Left forelimb (tissue), 1 donor: Measurements from ENCODE around the gene ASTN2.
"Not testable (repeated sequence)": the region's sequence is repeated elsewhere in the genome, so short reads cannot be mapped to it uniquely, and the experiment has no call there.

Experiments used
- DNase-seq: peaks from one replicate; pipeline ENCODE4 v3.0.0-alpha.2; 2018; ENCODE audit warnings: low spot score

The ASTN2 gene

GRCh38 chr9:116952436-116952810, 462.4 kb downstream of the ASTN2 start:
- DNase-seq = no peak

GRCh38 chr9:116951588-116952435, 463.0 kb downstream of the ASTN2 start:
- no peak for DNase-seq

DNA sequence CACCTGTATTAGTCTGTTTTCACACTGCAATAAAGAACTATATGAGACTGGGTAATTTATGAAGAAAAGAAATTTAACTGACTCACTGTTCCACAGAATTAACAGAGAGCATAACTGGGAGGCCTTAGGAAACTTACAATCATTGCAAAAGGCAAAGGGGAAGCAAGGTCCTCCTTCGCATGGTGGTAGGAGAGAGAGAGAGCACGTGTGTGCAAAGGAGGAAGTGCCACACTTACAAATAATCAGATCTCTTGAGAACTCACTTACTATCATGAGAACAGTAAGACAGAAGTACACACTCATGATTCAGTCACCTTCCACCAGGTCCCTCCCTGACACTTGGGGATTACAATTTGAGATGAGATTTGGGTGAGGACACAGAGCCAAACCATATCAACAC, 469.0 kb downstream of the ASTN2 start:
- no peak for DNase-seq

GRCh38 chr9:116944714-116945534, 469.9 kb downstream of the ASTN2 start:
- no peak for DNase-seq

- DNase-seq = no peak
These were observed 470.9 kb downstream of the ASTN2 start for GRCh38 chr9:116943970-116944369.

GRCh38 chr9:116942593-116943061, 472.2 kb downstream of the ASTN2 start:
- no peak for DNase-seq

DNA sequence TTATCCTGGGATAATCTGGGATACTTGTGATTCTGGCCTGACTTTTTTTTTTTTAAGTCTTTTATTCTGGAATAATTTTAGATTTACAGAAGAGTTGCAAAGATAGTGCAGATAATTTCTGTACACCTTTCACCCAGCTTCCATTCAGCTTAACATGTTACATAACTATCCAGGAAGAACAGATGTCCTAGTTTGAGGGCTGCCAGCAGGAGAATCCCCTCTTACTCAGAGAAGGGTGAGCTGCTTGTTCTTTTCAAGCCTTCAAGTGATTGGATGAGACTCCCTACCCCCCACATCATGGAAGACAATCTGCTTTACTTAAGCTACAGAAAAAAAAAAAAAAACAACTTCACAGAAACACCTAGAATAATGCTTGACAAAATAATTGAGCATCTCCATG, 473.6 kb downstream of the ASTN2 start:
- no peak for DNase-seq

DNA sequence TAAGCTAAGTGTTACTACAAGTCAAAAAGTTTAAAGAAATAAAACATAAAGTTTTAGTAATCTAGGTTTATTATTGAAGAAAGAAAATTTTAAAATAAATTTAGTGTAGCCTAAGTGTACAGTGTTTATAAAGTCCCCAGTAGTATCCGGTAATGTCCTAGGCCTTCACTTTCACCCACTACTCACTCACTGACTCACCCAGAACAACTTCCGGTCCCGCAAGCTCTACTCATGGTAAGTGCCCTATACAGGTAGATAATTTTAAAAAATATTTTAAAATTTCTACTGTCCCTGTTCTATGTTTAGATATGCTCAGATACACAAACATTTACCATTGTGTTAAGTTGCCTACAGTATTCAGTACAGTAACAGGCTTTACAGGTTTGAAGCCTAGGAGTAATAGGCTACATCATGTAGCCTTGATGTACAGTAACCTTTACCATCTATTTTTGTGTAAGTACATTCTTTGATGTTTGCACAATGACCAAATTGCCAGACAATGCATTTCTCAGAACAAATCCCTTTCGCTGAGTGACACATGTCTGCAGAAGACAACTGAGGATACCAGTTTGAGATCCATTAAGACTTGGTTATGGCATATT, 474.1 kb downstream of the ASTN2 start:
- no peak for DNase-seq

DNA sequence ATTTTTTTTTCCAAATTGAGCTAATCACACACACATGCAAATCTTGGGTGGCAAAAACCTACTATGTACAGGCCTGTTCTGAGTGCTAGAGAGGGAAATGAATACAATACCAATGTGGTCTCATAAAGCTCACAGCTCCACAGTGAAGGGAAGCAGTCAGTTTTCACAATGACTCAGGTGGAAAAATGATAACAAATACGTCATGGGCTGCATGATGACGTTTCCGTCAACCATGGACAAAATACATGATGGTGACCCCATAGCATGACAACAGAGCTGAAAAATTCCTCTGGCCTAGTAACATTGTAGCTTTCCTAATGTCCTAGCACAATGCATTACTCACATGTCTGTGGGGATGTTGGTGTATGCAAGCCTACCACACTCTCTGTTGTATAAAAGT, 475.2 kb downstream of the ASTN2 start:
- no peak for DNase-seq

GRCh38 chr9:116939161-116939560, 475.7 kb downstream of the ASTN2 start:
- DNase-seq = no peak

DNA sequence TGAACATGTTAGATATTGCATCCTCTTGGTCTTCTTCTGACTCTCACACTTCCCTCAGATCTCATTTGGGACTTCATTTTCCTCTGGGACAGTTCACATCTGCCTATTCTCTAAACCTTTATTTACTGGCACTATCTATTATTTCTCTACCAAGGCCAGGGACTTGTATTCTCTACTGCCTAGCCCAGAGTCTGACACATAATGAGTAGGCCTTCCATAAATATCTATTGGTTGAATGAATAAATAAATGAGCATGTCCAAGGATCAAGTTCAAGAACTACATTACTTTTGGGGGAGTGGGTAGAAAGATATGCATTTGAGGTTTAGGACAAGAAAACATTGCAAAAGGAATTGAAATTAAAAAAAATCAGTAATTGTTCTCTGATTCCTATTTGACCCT, 477.5 kb downstream of the ASTN2 start:
- no peak for DNase-seq

DNA sequence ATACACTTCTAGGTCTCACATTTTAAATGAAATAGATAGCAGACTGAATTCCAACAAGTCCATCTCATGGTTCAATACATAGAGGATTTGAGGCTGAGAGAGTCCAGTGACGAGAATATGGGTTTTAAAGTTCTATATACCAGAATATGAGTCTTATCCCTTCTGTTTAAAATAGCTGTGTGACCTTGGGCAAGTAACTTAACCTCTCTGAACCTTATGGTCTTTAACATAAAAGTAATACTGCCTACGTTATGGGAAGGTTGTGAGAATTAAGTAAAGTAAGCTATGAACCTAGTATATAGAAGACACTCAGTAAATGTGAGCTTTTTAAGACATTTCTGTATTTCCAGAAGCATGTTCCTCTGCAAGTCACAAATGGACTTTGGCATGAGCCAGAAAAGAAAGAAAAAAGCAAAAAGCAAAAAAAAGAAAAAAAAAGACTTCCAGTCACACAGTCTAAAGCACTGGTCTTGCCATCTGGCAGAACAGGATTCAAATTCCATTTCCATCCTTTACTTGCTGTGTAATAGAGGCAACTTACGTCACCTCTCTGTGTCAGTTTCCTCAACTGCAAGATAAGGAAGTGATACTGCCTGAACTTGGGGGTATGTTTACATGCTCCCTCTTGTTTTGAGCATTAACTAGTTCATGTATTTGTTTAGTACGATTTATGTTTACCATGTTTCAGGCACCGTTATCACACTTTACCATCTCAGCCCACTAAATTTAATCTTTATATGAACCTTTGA, 479.5 kb downstream of the ASTN2 start:
- no peak for DNase-seq

GRCh38 chr9:116934131-116934530, 480.7 kb downstream of the ASTN2 start:
- no peak for DNase-seq

- no peak for DNase-seq
These were observed 481.6 kb downstream of the ASTN2 start for GRCh38 chr9:116933251-116933650.

GRCh38 chr9:116929621-116930020, 485.2 kb downstream of the ASTN2 start:
- DNase-seq = no peak

- no peak for DNase-seq
These were observed 486.0 kb downstream of the ASTN2 start for GRCh38 chr9:116928884-116929283.

- no peak for DNase-seq
These were observed 486.6 kb downstream of the ASTN2 start for GRCh38 chr9:116928289-116928688.

GRCh38 chr9:116927726-116928125, 487.1 kb downstream of the ASTN2 start:
- no peak for DNase-seq

GRCh38 chr9:116925121-116925520, 489.7 kb downstream of the ASTN2 start:
- no peak for DNase-seq

- no peak for DNase-seq
These were observed 490.3 kb downstream of the ASTN2 start for GRCh38 chr9:116924462-116925110.

DNA sequence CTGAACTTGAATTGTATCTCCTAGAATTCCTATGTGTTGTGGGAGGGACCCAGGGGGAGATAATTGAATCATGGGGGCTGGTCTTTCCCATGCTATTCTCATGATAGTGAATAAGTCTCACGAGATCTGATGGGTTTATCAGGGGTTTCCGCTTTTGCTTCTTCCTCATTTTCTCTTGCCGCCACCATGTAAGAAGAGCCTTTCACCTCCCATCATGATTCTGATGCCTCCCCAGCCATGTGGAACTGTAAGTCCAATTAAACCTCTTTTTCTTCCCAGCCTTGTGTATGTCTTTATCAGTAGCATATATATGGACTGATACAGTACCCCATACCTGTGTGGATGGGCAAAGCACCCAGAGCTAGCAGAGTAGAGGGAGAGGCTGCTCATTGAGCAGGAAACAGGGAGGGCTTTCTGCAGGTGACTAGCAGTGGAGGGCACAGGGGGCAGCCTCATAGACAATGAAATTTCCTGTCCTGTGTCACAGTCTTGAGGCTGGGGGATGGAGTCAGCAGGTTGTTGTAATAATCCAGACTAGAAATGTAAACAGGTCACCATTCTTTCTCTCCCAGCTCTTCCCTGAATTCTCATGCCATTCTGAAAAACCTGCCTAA, 496.9 kb downstream of the ASTN2 start:
- not testable (repeated sequence) for DNase-seq
